ENCODE measurements around the gene C9orf40.

C9orf40 gene

GRCh38 chr9:74935008-74935407 lies 17.7 kb downstream of the C9orf40 start:
- DNase-seq = no peak

GRCh38 chr9:74921737-74922136 lies 31.0 kb downstream of the C9orf40 start:
- no peak for DNase-seq

- no peak for DNase-seq
Observed at GRCh38 chr9:74920944-74921626, 31.6 kb downstream of the C9orf40 start.

GRCh38 chr9:74910036-74910435 lies 42.7 kb downstream of the C9orf40 start:
- no peak for DNase-seq

- DNase-seq = no peak
Observed at GRCh38 chr9:74908665-74909064, 44.0 kb downstream of the C9orf40 start.

- no peak for DNase-seq
Observed at GRCh38 chr9:74907085-74907484, 45.6 kb downstream of the C9orf40 start.

- no peak for DNase-seq
Observed at GRCh38 chr9:74901001-74901400, 51.7 kb downstream of the C9orf40 start.
